ENCODE measurements around the gene NKX2-1.
"Not testable (repeated sequence)": the region's sequence is repeated elsewhere in the genome, so short reads cannot be mapped to it uniquely, and the experiment has no call there.

NKX2-1 gene

GRCh38 chr14:36505892-36506731, 13.9 kb downstream of the NKX2-1 start:
- DNase-seq (ENCODE audit: low spot score) (no peak), FAIRE-seq (no peak)

DNA sequence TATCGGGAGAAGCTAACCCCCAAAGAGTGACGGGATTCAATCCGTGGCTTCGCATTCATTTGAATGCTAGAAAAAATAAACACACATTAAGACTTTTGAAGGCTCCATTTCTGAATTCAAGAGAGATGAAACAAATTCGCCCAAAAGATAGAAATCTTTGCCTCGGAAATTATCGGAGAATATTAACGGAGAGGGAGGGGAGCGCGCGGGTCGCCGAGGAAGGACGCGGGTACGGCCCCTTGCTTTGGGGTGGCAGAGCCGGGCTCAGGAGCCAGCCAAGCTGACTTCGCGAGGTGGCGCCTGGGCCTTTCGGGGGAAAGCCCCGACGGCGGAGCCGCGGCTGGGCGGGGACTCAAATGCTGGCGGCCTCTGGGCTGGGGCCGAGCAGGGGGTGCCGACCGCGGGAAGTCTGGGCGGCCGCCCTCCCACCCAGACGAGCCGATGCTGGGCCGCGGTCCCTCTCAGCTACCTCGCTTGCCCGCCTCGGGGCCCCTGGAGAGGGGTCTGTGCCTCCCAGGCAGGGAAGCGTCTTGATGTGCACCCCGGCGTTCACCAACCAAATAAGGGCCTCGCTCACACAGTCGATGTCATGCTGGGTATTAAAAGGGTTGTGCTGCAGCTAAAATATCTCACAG, 14.7 kb downstream of the NKX2-1 start:
- no peak for DNase-seq (ENCODE audit: low spot score)
- no peak for FAIRE-seq

GRCh38 chr14:36504771-36505175, 15.3 kb downstream of the NKX2-1 start:
- FAIRE-seq: no peak
- no peak for DNase-seq (ENCODE audit: low spot score)

DNA sequence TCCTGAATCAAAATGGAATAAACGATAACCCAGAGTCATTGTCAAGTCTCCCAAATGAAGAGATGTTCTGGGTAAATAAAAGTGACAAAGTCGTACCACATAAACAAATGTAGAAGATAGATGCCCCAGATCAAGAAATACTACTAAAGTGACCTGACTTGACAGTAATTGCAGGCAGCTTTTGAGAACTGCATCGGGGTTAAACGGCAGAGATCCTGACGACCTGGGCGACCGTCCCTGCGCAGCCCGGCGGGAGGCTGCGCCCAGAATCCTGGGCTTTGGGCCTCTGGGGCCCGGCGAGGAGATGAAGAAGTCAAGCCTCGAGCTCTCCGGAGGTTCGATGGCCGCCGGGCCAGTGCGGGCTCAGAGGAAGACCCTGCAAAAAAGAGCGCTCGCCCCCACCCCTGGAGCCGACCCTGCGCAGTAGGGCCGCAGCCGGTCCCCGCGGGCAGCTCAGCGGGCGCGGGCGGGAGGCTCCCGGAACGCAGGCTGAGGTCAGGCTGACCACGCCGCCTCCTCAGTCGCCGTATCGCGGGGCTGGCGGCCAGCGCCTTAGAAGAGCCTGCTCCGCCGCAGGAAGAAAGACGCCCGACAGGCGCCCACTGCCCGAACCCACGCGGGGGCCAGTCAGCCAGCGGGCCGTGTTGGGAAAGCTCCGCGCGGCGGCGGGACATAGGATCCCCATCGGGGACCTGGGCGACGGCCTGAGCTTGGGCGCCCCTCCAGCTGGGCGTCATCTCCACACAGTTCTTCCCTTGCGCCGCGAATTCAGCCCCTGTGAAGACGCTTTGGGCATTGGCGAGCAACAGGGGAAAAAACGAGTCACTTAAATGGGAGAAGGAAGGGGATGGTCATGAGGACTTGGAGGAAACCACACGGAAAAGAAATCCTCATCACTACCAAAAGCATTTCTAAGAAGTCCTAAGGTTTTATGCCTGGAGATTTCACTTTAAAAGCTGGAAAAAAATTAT, 16.0 kb downstream of the NKX2-1 start:
- no peak for DNase-seq (ENCODE audit: low spot score)
- FAIRE-seq: no peak

- no peak for DNase-seq (ENCODE audit: low spot score)
- no peak for FAIRE-seq
Measured at GRCh38 chr14:36502558-36503508, 17.2 kb downstream of the NKX2-1 start.

GRCh38 chr14:36498938-36499337, 21.1 kb downstream of the NKX2-1 start:
- no peak for FAIRE-seq

GRCh38 chr14:36496346-36496745, 23.7 kb downstream of the NKX2-1 start:
- DNase-seq (ENCODE audit: low spot score): no peak
- no peak for FAIRE-seq

More at GRCh38 chr14:36498938-36499337, 21.1 kb downstream of the NKX2-1 start:
- no peak for DNase-seq (ENCODE audit: low spot score)

GRCh38 chr14:36495666-36496065, 24.4 kb downstream of the NKX2-1 start:
- no peak for DNase-seq (ENCODE audit: low spot score)
- FAIRE-seq: no peak

DNA sequence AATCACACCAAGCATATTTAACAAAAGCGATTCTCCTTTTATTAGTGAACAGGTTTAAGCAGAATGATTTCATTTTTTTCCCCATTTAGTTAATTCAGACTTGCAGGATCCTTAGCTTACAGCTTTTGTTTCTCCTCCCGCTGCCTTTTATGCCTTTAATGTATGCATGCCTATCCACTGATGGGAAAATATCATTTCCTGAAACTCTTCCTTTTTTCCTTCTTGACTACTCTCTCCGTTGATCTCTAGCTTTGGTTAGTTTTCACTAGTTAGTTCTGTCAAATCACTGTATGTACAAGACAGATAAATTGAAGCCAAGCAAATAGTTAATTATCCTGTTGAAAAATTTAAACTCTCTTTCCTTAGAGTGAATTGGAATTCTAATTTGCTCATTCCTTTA, 26.3 kb downstream of the NKX2-1 start:
- FAIRE-seq (no peak), DNase-seq (ENCODE audit: low spot score) (no peak)

DNA sequence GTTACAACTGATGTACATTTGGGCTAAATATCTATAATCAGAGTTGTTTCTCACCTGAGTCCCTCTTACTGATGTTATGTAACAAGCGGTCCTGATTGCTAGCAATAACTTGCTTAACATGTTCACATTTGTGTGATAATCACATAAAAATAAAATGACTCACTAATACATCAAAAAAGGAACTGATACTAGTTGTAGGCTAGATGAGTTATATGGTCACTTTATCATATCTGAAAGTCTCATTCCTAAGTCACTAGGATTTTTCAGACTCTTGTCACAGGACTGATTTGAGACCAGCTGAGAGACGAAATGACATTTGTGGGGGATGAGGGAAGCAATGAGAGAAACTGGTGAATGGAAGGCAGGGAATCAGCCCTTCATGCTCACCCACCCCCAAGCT, 34.3 kb downstream of the NKX2-1 start:
- DNase-seq (ENCODE audit: low spot score) (no peak), FAIRE-seq (no peak)

- no peak for DNase-seq (ENCODE audit: low spot score)
- FAIRE-seq: no peak
Measured at GRCh38 chr14:36479344-36479743, 40.7 kb downstream of the NKX2-1 start.

- DNase-seq (ENCODE audit: low spot score) (peak; percentile 65), FAIRE-seq (no peak)
Measured at GRCh38 chr14:36478782-36479181, 41.2 kb downstream of the NKX2-1 start.

DNA sequence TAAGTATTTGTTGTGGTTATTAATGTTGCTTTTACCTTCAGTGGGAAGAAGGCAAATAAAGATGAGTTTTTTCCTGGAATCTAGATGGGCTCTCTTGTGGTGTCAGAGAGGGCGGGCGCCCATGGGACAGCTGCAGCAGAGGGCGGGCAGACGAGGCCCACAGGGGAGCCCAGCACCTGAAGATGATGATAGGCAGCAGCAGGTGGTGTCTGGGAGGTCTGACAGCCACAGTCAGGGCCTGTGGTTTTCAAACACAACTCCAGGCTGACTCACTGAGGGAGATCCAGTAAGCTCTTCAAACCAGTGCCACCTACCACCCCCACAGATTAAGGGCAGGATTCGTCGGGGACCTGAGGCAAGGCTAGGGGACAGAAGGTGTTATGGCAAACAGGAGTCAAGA, 42.8 kb downstream of the NKX2-1 start:
- FAIRE-seq: no peak
- no peak for DNase-seq (ENCODE audit: low spot score)

GRCh38 chr14:36476061-36476460, 44.0 kb downstream of the NKX2-1 start:
- FAIRE-seq; DNase-seq (ENCODE audit: low spot score): not testable (repeated sequence)

- FAIRE-seq: no peak
- no peak for DNase-seq (ENCODE audit: low spot score)
Measured at GRCh38 chr14:36474593-36474992, 45.4 kb downstream of the NKX2-1 start.

- no peak for FAIRE-seq
Measured at GRCh38 chr14:36471431-36471830, 48.6 kb downstream of the NKX2-1 start.

DNA sequence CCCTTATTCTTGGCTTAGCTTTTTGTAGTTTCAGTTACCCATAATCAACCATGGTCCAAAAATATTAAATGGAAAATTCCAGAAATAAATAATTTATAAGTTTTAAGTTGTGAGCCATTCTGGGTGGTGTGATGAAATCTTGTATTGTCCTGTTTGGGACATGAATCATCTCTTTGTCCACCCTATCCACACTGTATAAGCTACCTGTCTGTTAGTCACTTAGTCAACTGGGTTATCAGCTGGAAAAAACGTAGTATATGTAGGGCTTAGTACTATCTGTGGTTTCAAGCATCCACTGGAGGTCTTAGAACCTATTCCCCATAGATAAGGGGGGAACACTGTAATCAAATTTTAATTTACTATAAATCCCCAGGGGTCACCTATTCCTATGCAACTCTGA, 52.7 kb downstream of the NKX2-1 start:
- no peak for FAIRE-seq
- DNase-seq (ENCODE audit: low spot score): no peak

More at GRCh38 chr14:36471431-36471830, 48.6 kb downstream of the NKX2-1 start:
- DNase-seq (ENCODE audit: low spot score): no peak
